Nephron (organoid): ENCODE data around the gene GLI3.

Source experiments
- H3K27ac Mint-ChIP-seq, 3 experiments: 2 replicates each; pipeline ENCODE4 v1.8.0; 2020; ENCODE audit warnings: mixed read lengths in 3 of 3, mild to moderate bottlenecking in 2 of 3, moderate library complexity in 1 of 3
- H3K27me3 Mint-ChIP-seq: 2 replicates; pipeline ENCODE4 v1.8.0; 2021; ENCODE audit warnings: low read depth, mild to moderate bottlenecking, moderate library complexity, mixed read lengths
- H3K36me3 Mint-ChIP-seq: 2 replicates; pipeline ENCODE4 v1.8.0; 2020; ENCODE audit warnings: low read depth, mixed read lengths
- H3K4me1 Mint-ChIP-seq: 2 replicates; pipeline ENCODE4 v1.8.0; 2020; ENCODE audit warnings: mixed read lengths
- H3K4me3 Mint-ChIP-seq, 3 experiments: 2 replicates each; pipeline ENCODE4 v1.8.0; 2020; ENCODE audit warnings: mild to moderate bottlenecking in 3 of 3, mixed read lengths in 3 of 3, moderate library complexity in 2 of 3
- H3K9me3 Mint-ChIP-seq: 2 replicates; pipeline ENCODE4 v1.8.0; 2020; ENCODE audit warnings: mixed read lengths
- TF ChIP-seq, protein P1 (sequence below), 3 experiments: fragments of 200-600 bp; sonication (generic); IDR thresholded peaks; one replicate each; pipeline ENCODE4 v1.5.0; 2021; ENCODE audit warnings: antibody characterized with exemption in 3 of 3; ENCODE audit not compliant: unreplicated experiment in 3 of 3

The GLI3 gene

DNA sequence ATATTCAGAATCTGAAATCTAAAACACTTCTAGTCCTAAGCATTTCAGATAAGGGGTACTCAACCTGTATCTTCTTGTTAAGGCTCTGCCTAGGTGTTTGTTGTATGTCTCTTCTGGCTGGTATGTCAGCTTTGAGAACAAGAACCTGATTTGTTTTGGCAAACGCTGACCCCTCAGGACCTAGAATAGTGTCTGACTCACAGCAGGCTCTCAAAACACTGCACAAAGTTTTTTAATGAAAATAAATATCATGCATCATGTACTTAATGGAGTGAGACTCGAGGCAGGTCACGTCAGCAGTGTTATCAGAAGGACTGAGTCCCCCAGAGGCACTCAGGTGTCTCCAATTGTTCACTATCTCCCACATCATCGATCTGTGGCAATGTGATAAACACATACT is 99.1 kb downstream of the GLI3 start:
- Mint-ChIP-seq H3K4me1 (peaks cover 57% of the 10 kb centered on the region), H3K4me3 (no peak overlapping the region), H3K27me3 (no peaks in the 10 kb centered on the region), H3K27ac (peak overlapping the region in 1 of 3 experiments; percentile 30), H3K36me3 (peaks cover 32% of the 10 kb centered on the region), H3K9me3 (no peaks in the 10 kb centered on the region)
- TF ChIP-seq, protein P1, sequence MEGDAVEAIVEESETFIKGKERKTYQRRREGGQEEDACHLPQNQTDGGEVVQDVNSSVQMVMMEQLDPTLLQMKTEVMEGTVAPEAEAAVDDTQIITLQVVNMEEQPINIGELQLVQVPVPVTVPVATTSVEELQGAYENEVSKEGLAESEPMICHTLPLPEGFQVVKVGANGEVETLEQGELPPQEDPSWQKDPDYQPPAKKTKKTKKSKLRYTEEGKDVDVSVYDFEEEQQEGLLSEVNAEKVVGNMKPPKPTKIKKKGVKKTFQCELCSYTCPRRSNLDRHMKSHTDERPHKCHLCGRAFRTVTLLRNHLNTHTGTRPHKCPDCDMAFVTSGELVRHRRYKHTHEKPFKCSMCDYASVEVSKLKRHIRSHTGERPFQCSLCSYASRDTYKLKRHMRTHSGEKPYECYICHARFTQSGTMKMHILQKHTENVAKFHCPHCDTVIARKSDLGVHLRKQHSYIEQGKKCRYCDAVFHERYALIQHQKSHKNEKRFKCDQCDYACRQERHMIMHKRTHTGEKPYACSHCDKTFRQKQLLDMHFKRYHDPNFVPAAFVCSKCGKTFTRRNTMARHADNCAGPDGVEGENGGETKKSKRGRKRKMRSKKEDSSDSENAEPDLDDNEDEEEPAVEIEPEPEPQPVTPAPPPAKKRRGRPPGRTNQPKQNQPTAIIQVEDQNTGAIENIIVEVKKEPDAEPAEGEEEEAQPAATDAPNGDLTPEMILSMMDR (IDR thresholded peaks at IDR 0.05; ENCODE audit: unreplicated experiment in 3 of 3) = no peak

DNA sequence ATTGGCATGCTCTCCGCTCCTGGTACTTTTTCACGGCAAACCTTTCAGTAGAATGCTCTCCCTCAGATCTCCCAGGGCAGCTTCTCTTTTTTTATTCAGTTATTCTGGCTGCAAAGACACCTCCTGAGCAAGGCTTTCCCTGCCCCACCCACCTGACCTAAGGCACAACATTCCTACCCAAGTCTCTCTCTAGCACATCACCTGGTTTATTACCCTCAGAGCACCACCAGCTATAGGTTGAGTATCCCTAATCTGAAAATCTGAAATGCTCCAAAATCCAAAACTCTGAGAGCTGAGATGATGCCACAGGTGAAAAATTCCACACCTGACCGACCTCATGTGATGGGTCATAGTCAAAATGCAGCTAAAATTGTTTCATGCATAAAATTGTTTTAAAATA is 99.6 kb downstream of the GLI3 start:
- no peak overlapping the region for H3K4me3 Mint-ChIP-seq
- no peaks in the 10 kb centered on the region for H3K9me3 Mint-ChIP-seq
- H3K4me1 Mint-ChIP-seq = peaks cover 56% of the 10 kb centered on the region
- TF ChIP-seq, protein P1 (IDR thresholded peaks at IDR 0.05; ENCODE audit: unreplicated experiment in 3 of 3) = no peak
- no peak overlapping the region for H3K27ac Mint-ChIP-seq
- peaks cover 34% of the 10 kb centered on the region for H3K36me3 Mint-ChIP-seq
- no peaks in the 10 kb centered on the region for H3K27me3 Mint-ChIP-seq

DNA sequence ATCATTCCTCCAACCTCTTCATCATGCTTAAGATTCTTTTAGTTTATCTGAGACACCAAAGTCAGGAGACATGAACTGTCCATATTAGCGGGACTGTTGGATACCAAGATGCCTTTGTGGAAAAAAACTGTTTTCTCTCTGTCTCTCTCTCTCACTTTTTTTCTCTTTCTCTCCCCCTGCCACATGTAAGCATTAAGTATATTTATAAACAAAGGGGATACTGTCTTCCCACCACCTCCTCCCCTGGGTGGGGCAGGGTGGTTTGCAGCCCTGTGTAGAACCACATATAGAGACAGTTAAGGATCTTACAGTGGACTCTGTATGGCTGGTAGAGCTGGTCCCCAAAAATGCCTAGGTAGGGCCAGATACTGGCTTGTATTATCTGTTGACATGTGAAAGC is 101.3 kb downstream of the GLI3 start:
- no peaks in the 10 kb centered on the region for H3K27me3 Mint-ChIP-seq
- H3K36me3 Mint-ChIP-seq = peaks cover 31% of the 10 kb centered on the region
- H3K4me3 Mint-ChIP-seq = no peak overlapping the region
- no peaks in the 10 kb centered on the region for H3K9me3 Mint-ChIP-seq
- H3K4me1 Mint-ChIP-seq = peaks cover 53% of the 10 kb centered on the region
- TF ChIP-seq, protein P1 (IDR thresholded peaks at IDR 0.05; ENCODE audit: unreplicated experiment in 3 of 3) = no peak
- peak overlapping the region; percentile 48 to 60 (median 54) for H3K27ac Mint-ChIP-seq

DNA sequence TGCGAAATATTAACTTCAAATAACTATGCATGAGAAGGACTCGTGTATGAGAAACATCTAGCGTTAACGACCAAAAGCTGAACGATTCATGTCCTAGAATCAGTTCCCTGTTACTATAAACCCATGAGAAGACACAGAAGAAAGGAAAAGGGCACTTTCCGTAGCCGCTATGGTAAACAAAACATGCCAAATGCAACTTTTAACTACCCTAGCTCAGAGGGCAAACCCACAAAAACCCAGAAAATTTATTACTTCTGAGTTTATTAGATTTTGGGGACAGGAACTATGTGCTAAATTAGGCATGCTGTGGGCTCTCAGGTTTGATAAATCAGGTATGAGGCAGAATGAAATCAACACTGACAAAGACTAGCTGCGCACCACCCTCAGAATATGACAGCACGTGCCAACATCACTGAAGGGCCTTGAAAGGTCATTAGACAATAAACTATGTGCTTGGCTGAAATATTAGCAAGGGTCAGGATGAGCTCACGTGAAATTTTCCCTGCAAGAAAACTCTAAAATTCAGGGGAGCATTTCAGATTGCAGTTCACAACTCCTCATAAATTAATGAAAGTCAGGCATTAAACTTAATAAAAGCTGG is 102.6 kb downstream of the GLI3 start:
- H3K27ac Mint-ChIP-seq = peak overlapping the region; percentile 14 to 72 (median 54)
- peaks cover 32% of the 10 kb centered on the region for H3K36me3 Mint-ChIP-seq
- H3K27me3 Mint-ChIP-seq = no peaks in the 10 kb centered on the region
- peaks cover 45% of the 10 kb centered on the region for H3K4me1 Mint-ChIP-seq
- H3K9me3 Mint-ChIP-seq = peaks cover 6% of the 10 kb centered on the region
- no peak overlapping the region for H3K4me3 Mint-ChIP-seq
- TF ChIP-seq, protein P1 (IDR thresholded peaks at IDR 0.05; ENCODE audit: unreplicated experiment in 3 of 3) = no peak

DNA sequence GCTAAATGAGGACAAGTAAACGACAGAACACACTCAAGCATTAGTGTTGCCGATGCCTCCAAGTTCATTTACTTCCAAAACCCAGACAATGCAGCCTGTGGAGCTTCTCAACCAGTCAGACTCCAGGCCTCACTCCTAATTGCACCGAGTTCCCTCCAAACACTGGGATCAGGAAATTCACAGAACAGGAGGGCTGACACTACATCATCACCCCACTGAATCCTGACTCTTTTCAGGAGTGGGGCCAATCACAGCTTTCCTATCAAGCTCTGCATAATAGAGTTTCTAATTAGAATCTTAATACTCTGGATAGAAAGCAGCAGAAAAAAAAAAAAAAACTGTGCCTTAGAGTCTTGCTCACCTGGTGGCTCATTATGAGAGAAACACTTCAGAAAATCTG is 103.7 kb downstream of the GLI3 start:
- Mint-ChIP-seq H3K27ac (no peak overlapping the region), H3K4me1 (peaks cover 37% of the 10 kb centered on the region), H3K4me3 (no peak overlapping the region), H3K9me3 (peaks cover 6% of the 10 kb centered on the region), H3K36me3 (peaks cover 35% of the 10 kb centered on the region), H3K27me3 (no peaks in the 10 kb centered on the region)
- TF ChIP-seq, protein P1 (IDR thresholded peaks at IDR 0.05; ENCODE audit: unreplicated experiment in 3 of 3) = no peak

DNA sequence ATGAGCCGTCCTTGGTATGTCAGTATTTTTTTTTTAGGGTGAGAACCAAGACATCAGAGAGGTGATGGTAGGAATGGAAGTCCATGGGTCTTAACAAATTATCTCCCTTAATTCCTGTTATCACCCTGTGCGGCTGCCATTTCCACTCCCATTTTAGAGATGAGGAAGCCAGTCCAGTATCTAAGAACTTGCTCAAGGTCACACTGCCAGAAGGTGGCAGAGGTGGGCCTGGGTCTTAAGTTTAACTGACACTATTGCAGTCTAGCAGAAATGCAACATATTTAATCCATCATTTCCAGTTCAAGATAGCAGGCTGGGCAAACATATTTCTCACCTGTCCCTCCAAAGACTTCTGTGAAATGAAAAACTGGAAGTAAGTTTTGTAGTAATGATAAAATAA is 108.3 kb downstream of the GLI3 start:
- H3K36me3 Mint-ChIP-seq = peaks cover 35% of the 10 kb centered on the region
- peaks cover 18% of the 10 kb centered on the region for H3K4me1 Mint-ChIP-seq
- TF ChIP-seq, protein P1 (IDR thresholded peaks at IDR 0.05; ENCODE audit: unreplicated experiment in 3 of 3) = peak in 1 of 3 experiments; percentile 26
- no peak overlapping the region for H3K4me3 Mint-ChIP-seq
- H3K9me3 Mint-ChIP-seq = peaks cover 6% of the 10 kb centered on the region
- no peak overlapping the region for H3K27ac Mint-ChIP-seq
- no peaks in the 10 kb centered on the region for H3K27me3 Mint-ChIP-seq
